A549 (cell line): ENCODE data around the gene GRID1. TPM values are rescaled to one million over a fixed set of nuclear protein-coding genes. Genes with fewer than 3 reads are reported as not detected.
A peak's percentile ranks its signal among the peaks of the same experiment; 100 is the strongest.

Experiments
- ATAC-seq, 2 experiments: fragments of 200-7000 bp in 1 of 2; fragments of >200 bp in 1 of 2; cut with Nextera tagmentation in 1 of 2; cut with Tn5 transposase in 1 of 2; 3 replicates each; pipeline versions ENCODE4 v1.8.0 to v1.9.1; 2018 to 2020; ENCODE audit warnings: mild to moderate bottlenecking in 1 of 2, moderate library complexity in 1 of 2
- CTCF ChIA-PET: fragments of 300-600 bp; sonication (Branson Sonifier 250); formaldehyde crosslinking; extraction: SDS; loops from one replicate; lab custom pipeline; 2021; ENCODE audit warnings: antibody characterized with exemption, inconsistent platforms; lab: Yijun Ruan, JAX
- POLR2A ChIA-PET: fragments of 350-600 bp; formaldehyde crosslinking; extraction: SDS; loops from one replicate; lab custom pipeline; 2021; ENCODE audit warnings: antibody characterized with exemption, inconsistent platforms; lab: Yijun Ruan, JAX
- DNase-seq, 2 experiments: peaks; one replicate each; pipeline versions ENCODE4 v3.0.0 to v3.0.0-alpha.2; 2011 to 2016; ENCODE audit warnings: low read depth in 1 of 2, low spot score in 1 of 2
- FAIRE-seq: peaks from 2 replicates; lab custom pipeline; 2011; peaks lifted over from hg19 to GRCh38; lab: Jason Lieb, UNC
- H3K27ac ChIP-seq, 2 experiments: fragments of >200 bp; sonication (Bioruptor Twin); formaldehyde crosslinking; 3 replicates each; pipeline ENCODE4 v1.5.1; 2016 to 2017
- H3K4me1 ChIP-seq: fragments of >200 bp; sonication (Bioruptor Twin); formaldehyde crosslinking; 3 replicates; pipeline ENCODE4 v1.6.1; 2016
- H3K4me2 ChIP-seq: fragments of >200 bp; sonication (Bioruptor Twin); formaldehyde crosslinking; 3 replicates; pipeline ENCODE4 v1.6.1; 2016
- H3K4me3 ChIP-seq: fragments of >200 bp; sonication (Bioruptor Twin); formaldehyde crosslinking; 3 replicates; pipeline ENCODE4 v1.5.1; 2016
- H3K9me3 ChIP-seq: fragments of >200 bp; sonication (Bioruptor Twin); formaldehyde crosslinking; 3 replicates; pipeline ENCODE4 v1.6.1; 2016
- BCL3 ChIP-seq: fragments of >200 bp; sonication (Bioruptor Twin); formaldehyde crosslinking; IDR thresholded peaks from 3 replicates; pipeline ENCODE4 v1.6.1; 2016
- BHLHE40 ChIP-seq: IDR thresholded peaks from 2 replicates; pipeline ENCODE4 v1.6.1; 2012; ENCODE audit warnings: low read depth, low read length, inconsistent platforms
- CEBPB ChIP-seq, 2 experiments: fragments of >200 bp in 1 of 2; sonication (Bioruptor Twin) in 1 of 2; formaldehyde crosslinking in 1 of 2; IDR thresholded peaks; 2 replicates each; pipeline ENCODE4 v1.6.1; 2012 to 2016
- CHD2 ChIP-seq: fragments of 150-350 bp; IDR thresholded peaks from 2 replicates; pipeline ENCODE4 v1.6.1; 2014; ENCODE audit warnings: low read length; ENCODE audit not compliant: partially characterized antibody
- E2F6 ChIP-seq: IDR thresholded peaks from 2 replicates; pipeline ENCODE4 v1.6.1; 2012; ENCODE audit warnings: low read depth, borderline replicate concordance
- EHF ChIP-seq: fragments of 250-450 bp; sonication (Bioruptor Pico); IDR thresholded peaks from 2 replicates; pipeline ENCODE4 v1.5.0; 2020; ENCODE audit warnings: mild to moderate bottlenecking
- EHMT2 ChIP-seq: fragments of 200-600 bp; sonication (generic); IDR thresholded peaks from 2 replicates; pipeline ENCODE4 v1.6.1; 2016; ENCODE audit warnings: antibody characterized with exemption, low read depth, mild to moderate bottlenecking, moderate library complexity
- HEYL ChIP-seq: fragments of 250-450 bp; sonication (Bioruptor Pico); IDR thresholded peaks from 2 replicates; pipeline ENCODE4 v1.8.0; 2021; ENCODE audit warnings: mild to moderate bottlenecking, moderate library complexity
- HOXA7 ChIP-seq: fragments of 250-450 bp; sonication (Bioruptor Pico); IDR thresholded peaks from 2 replicates; pipeline ENCODE4 v1.5.0; 2020; ENCODE audit warnings: mild to moderate bottlenecking, moderate library complexity
- NFE2L2 ChIP-seq: fragments of 150-350 bp; conservative IDR thresholded peaks from 2 replicates; pipeline ENCODE4 v1.6.1; 2014; ENCODE audit warnings: low read length
- NR3C1 ChIP-seq: fragments of >200 bp; sonication (Bioruptor Twin); formaldehyde crosslinking; IDR thresholded peaks from 3 replicates; pipeline ENCODE4 v1.6.1; 2017
- RCOR1 ChIP-seq: fragments of 150-350 bp; IDR thresholded peaks from 2 replicates; pipeline ENCODE4 v1.6.1; 2014; ENCODE audit warnings: antibody characterized with exemption, low read length, low read depth
- REST ChIP-seq: fragments of 200-600 bp; sonication (generic); IDR thresholded peaks from 2 replicates; pipeline ENCODE4 v1.6.1; 2016; ENCODE audit warnings: antibody characterized with exemption, mild to moderate bottlenecking, moderate library complexity
- SMC3 ChIP-seq: fragments of >200 bp; sonication (Bioruptor Twin); formaldehyde crosslinking; IDR thresholded peaks from 3 replicates; pipeline ENCODE4 v1.6.1; 2018; ENCODE audit warnings: inconsistent platforms
- SREBF2 ChIP-seq: fragments of 450-650 bp; IDR thresholded peaks from 2 replicates; pipeline ENCODE4 v1.6.1; 2014; ENCODE audit warnings: mild to moderate bottlenecking, moderate library complexity
- TFCP2L1 ChIP-seq: fragments of 250-450 bp; sonication (Bioruptor Pico); IDR thresholded peaks from 2 replicates; pipeline ENCODE4 v1.5.0; 2021; ENCODE audit warnings: mild to moderate bottlenecking
- ZFP36 ChIP-seq: fragments of 450-650 bp; IDR thresholded peaks from 2 replicates; pipeline ENCODE4 v1.6.1; 2014; ENCODE audit warnings: borderline replicate concordance; ENCODE audit not compliant: partially characterized antibody
- ZNF302 ChIP-seq: fragments of 250-450 bp; sonication (Bioruptor Pico); IDR thresholded peaks from 2 replicates; pipeline ENCODE4 v1.9.0; 2021; ENCODE audit warnings: inconsistent platforms, mild to moderate bottlenecking, moderate library complexity
- WGBS: methylation state at CpG from one replicate; pipeline ENCODE4 v1.1.6; 2017; ENCODE audit errors: missing lambda C conversion rate; 5-methylcytosine and 5-hydroxymethylcytosine counted together
- polyA plus RNA-seq, 4 experiments: library from polyadenylated mRNA; depleted of rRNA in 3 of 4; stranded (reverse); fragments of >200 nt; fragmentation: RNase III in 1 of 4; extraction: RNeasy Plus Mini Kit Qiagen cat#74134 plus additional on column Dnase treatment in 1 of 4; gene quantifications; 2 replicates in 3 of 4; 3 replicates in 1 of 4; pipeline ENCODE4 v1.2.3, GENCODE V29; 2011 to 2017
- TF ChIP-seq, protein P1 (sequence below): fragments of >200 bp; sonication (Bioruptor Twin); formaldehyde crosslinking; IDR thresholded peaks from 2 replicates; pipeline ENCODE4 v1.6.1; 2016
- TF ChIP-seq, protein P2 (sequence below): fragments of 250-450 bp; sonication (Bioruptor Pico); IDR thresholded peaks from 2 replicates; pipeline ENCODE4 v1.5.0; 2021; ENCODE audit warnings: mild to moderate bottlenecking, moderate library complexity, borderline replicate concordance

Gene GRID1
- polyA plus RNA-seq, 2 of the 4 experiments (the other 2 are of a cell fraction) = 0.14 to 0.30 TPM

GRCh38 chr10:86203162-86203905, 163.3 kb downstream of the GRID1 start (continued):
- peak; percentile 95 for TF ChIP-seq REST
- TF ChIP-seq, protein P1, sequence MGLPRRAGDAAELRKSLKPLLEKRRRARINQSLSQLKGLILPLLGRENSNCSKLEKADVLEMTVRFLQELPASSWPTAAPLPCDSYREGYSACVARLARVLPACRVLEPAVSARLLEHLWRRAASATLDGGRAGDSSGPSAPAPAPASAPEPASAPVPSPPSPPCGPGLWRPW = no peak

- no peaks in the 10 kb centered on the region for H3K9me3 ChIP-seq
- H3K27ac ChIP-seq = no peak overlapping the region
- H3K4me2 ChIP-seq = no peak overlapping the region
- TF ChIP-seq SREBF2 (no peak), REST (no peak), NR3C1 (no peak), HOXA7 (no peak), CHD2 (no peak), ZFP36 (no peak), RCOR1 (no peak), SMC3 (no peak), CEBPB (IDR thresholded peaks at IDR 0.05) (no peak), BHLHE40 (no peak), E2F6 (no peak), NFE2L2 (no peak), EHF (CRISPR knock-in tag) (no peak), ZNF302 (CRISPR knock-in tag) (no peak), HEYL (CRISPR knock-in tag) (no peak), TFCP2L1 (CRISPR knock-in tag) (no peak), BCL3 (no peak), EHMT2 (no peak)
- TF ChIP-seq, protein P1 = no peak
- TF ChIP-seq, protein P2, sequence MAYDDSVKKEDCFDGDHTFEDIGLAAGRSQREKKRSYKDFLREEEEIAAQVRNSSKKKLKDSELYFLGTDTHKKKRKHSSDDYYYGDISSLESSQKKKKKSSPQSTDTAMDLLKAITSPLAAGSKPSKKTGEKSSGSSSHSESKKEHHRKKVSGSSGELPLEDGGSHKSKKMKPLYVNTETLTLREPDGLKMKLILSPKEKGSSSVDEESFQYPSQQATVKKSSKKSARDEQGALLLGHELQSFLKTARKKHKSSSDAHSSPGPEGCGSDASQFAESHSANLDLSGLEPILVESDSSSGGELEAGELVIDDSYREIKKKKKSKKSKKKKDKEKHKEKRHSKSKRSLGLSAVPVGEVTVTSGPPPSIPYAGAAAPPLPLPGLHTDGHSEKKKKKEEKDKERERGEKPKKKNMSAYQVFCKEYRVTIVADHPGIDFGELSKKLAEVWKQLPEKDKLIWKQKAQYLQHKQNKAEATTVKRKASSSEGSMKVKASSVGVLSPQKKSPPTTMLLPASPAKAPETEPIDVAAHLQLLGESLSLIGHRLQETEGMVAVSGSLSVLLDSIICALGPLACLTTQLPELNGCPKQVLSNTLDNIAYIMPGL (CRISPR knock-in tag) = no peak
- no peak for ATAC-seq
- ChIA-PET POLR2A (no interaction called here), CTCF (no interaction called here)
- no peak overlapping the region for H3K4me3 ChIP-seq
- DNase-seq = no peak
- 41% methylated on average over 5 of the region's 5 CpGs for WGBS
- no peak for FAIRE-seq
- H3K4me1 ChIP-seq = no peaks in the 10 kb centered on the region
These were observed 164.3 kb downstream of the GRID1 start for GRCh38 chr10:86202226-86202735.
